Mesenchymal stem cell (in vitro differentiated cells and primary cell): ENCODE data around the gene TRIM22.

Source experiments
- DNase-seq: peaks from one replicate; pipeline ENCODE4 v3.0.0-alpha.2; 2013
- H2AFZ ChIP-seq: one replicate; pipeline ENCODE4 v1.6.1; 2013; ENCODE audit warnings: low read depth, mild to moderate bottlenecking, control low read depth, inconsistent platforms, low read length, moderate library complexity
- H2AK5ac ChIP-seq: 2 replicates; pipeline ENCODE4 v1.6.1; 2013; ENCODE audit warnings: low read length, moderate library complexity, mild to moderate bottlenecking, inconsistent platforms; ENCODE audit not compliant: severe bottlenecking
- H2BK120ac ChIP-seq: one replicate; pipeline ENCODE4 v1.6.1; 2013; ENCODE audit warnings: low read depth, mild to moderate bottlenecking, inconsistent platforms, low read length, moderate library complexity
- H2BK12ac ChIP-seq, 2 experiments: one replicate each; pipeline ENCODE4 v1.6.1; 2013; ENCODE audit warnings: inconsistent platforms in 2 of 2, low read length in 2 of 2, mild to moderate bottlenecking in 2 of 2, moderate library complexity in 2 of 2, control low read depth in 1 of 2
- H2BK15ac ChIP-seq: one replicate; pipeline ENCODE4 v1.6.1; 2013; ENCODE audit warnings: mild to moderate bottlenecking, low read depth, inconsistent platforms; ENCODE audit not compliant: poor library complexity, severe bottlenecking
- H2BK5ac ChIP-seq: 2 replicates; pipeline ENCODE4 v1.6.1; 2013; ENCODE audit warnings: low read depth, mild to moderate bottlenecking, low read length, control low read depth, inconsistent platforms; ENCODE audit not compliant: poor library complexity, severe bottlenecking
- H3K14ac ChIP-seq, 2 experiments: one replicate each; pipeline ENCODE4 v1.6.1; 2013; ENCODE audit warnings: inconsistent platforms in 2 of 2, low read length in 2 of 2, control low read depth in 1 of 2, mild to moderate bottlenecking in 1 of 2, moderate library complexity in 1 of 2
- H3K18ac ChIP-seq, 2 experiments: one replicate each; pipeline ENCODE4 v1.6.1; 2013; ENCODE audit warnings: inconsistent platforms in 2 of 2, low read length in 2 of 2, control low read depth in 1 of 2, low read depth in 1 of 2, mild to moderate bottlenecking in 1 of 2
- H3K23ac ChIP-seq, 2 experiments: one replicate each; pipeline ENCODE4 v1.6.1; 2013; ENCODE audit warnings: inconsistent platforms in 2 of 2, low read length in 2 of 2, mild to moderate bottlenecking in 2 of 2, moderate library complexity in 2 of 2, control low read depth in 1 of 2
- H3K27ac ChIP-seq: 2 replicates; pipeline ENCODE4 v1.5.1; 2013; ENCODE audit warnings: mild to moderate bottlenecking, moderate library complexity, low read length, control low read depth, inconsistent platforms; ENCODE audit not compliant: poor library complexity, severe bottlenecking
- H3K27me3 ChIP-seq, 2 experiments: 2 replicates each; pipeline versions ENCODE4 v1.6.1 to v1.7.0; 2013; ENCODE audit warnings: low read length in 2 of 2, mild to moderate bottlenecking in 2 of 2, moderate library complexity in 2 of 2, control low read depth in 1 of 2, inconsistent platforms in 1 of 2; ENCODE audit not compliant: control insufficient read depth in 1 of 2, insufficient read depth in 1 of 2
- H3K36me3 ChIP-seq, 2 experiments: 2 replicates each; pipeline versions ENCODE4 v1.6.1 to v1.7.0; 2013; ENCODE audit warnings: low read length in 2 of 2, control low read depth in 1 of 2, inconsistent platforms in 1 of 2, low read depth in 1 of 2, mild to moderate bottlenecking in 1 of 2; ENCODE audit not compliant: insufficient read depth in 2 of 2, control insufficient read depth in 1 of 2
- H3K4ac ChIP-seq, 2 experiments: one replicate each; pipeline ENCODE4 v1.6.1; 2013; ENCODE audit warnings: inconsistent platforms in 2 of 2, low read length in 2 of 2, mild to moderate bottlenecking in 2 of 2, moderate library complexity in 2 of 2, control low read depth in 1 of 2, low read depth in 1 of 2
- H3K4me1 ChIP-seq: 2 replicates; pipeline ENCODE4 v1.6.1; 2013; ENCODE audit warnings: low read depth, low read length, control low read depth; ENCODE audit not compliant: control insufficient read depth, insufficient read depth
- H3K4me2 ChIP-seq: 2 replicates; pipeline ENCODE4 v1.6.1; 2013; ENCODE audit warnings: low read length, mild to moderate bottlenecking, inconsistent platforms; ENCODE audit not compliant: poor library complexity, severe bottlenecking
- H3K4me3 ChIP-seq, 2 experiments: 2 replicates each; pipeline versions ENCODE4 v1.5.1 to v1.7.0; 2013; ENCODE audit warnings: low read length in 2 of 2, mild to moderate bottlenecking in 2 of 2, control low read depth in 1 of 2, low read depth in 1 of 2; ENCODE audit not compliant: insufficient read depth in 1 of 2
- H3K79me1 ChIP-seq: replicated peaks from 2 replicates; pipeline ENCODE4 v1.6.1; 2013; ENCODE audit warnings: mild to moderate bottlenecking, control low read depth, low read length, inconsistent platforms; ENCODE audit not compliant: poor library complexity, severe bottlenecking
- H3K9ac ChIP-seq: 2 replicates; pipeline ENCODE4 v1.7.0; 2013; ENCODE audit warnings: mild to moderate bottlenecking, low read length, moderate library complexity
- H3K9me3 ChIP-seq: 2 replicates; pipeline ENCODE4 v1.7.0; 2013; ENCODE audit warnings: mild to moderate bottlenecking, low read length; ENCODE audit not compliant: control insufficient read depth
- H4K8ac ChIP-seq: one replicate; pipeline ENCODE4 v1.6.1; 2013; ENCODE audit warnings: inconsistent platforms, mild to moderate bottlenecking, low read length, moderate library complexity
- H4K91ac ChIP-seq: one replicate; pipeline ENCODE4 v1.6.1; 2013; ENCODE audit warnings: mild to moderate bottlenecking, low read length, inconsistent platforms
- WGBS: methylation state at CpG from one replicate; pipeline ENCODE4 v1.1.7; 2013; ENCODE audit warnings: mixed read lengths; 5-methylcytosine and 5-hydroxymethylcytosine counted together

Gene TRIM22

GRCh38 chr11:5684036-5684645, 5.4 kb upstream of the TRIM22 start:
- peak overlapping the region; percentile 68 for H3K4me2 ChIP-seq
- no peak overlapping the region for H2BK120ac ChIP-seq
- H3K18ac ChIP-seq = peak overlapping the region; percentile 52 to 62
- H3K4ac ChIP-seq = peak overlapping the region in 1 of 2 experiments; percentile 86
- H3K4me3 ChIP-seq = peak overlapping the region in 1 of 2 experiments; percentile 79
- H2AK5ac ChIP-seq = peak overlapping the region; percentile 20
- peak overlapping the region; percentile 53 for H2BK5ac ChIP-seq
- peak overlapping the region; percentile 92 for H3K9ac ChIP-seq
- peak overlapping the region in 1 of 2 experiments; percentile 86 for H3K14ac ChIP-seq
- H3K27me3 ChIP-seq = no peaks in the 10 kb centered on the region
- no peak overlapping the region for H4K91ac ChIP-seq
- DNase-seq = peak; percentile 37
- peaks cover 9% of the 10 kb centered on the region in 2 experiments for H3K36me3 ChIP-seq
- peaks cover 27% of the 10 kb centered on the region for H3K79me1 ChIP-seq
- H3K23ac ChIP-seq = no peak overlapping the region
- H3K27ac ChIP-seq = peak overlapping the region; percentile 97
- no peak overlapping the region for H2BK12ac ChIP-seq
- no peak overlapping the region for H2BK15ac ChIP-seq
- 90% methylated on average over 6 of the region's 8 CpGs for WGBS
- H2AFZ ChIP-seq = no peak overlapping the region
- H4K8ac ChIP-seq = no peak overlapping the region
- H3K4me1 ChIP-seq = peaks cover 8% of the 10 kb centered on the region
- no peaks in the 10 kb centered on the region for H3K9me3 ChIP-seq

- 1% methylated on average over 13 of the region's 13 CpGs for WGBS
- peak within 1 kb of the TSS in 1 of 2 experiments; percentile 86 for H3K4ac ChIP-seq
- peak; percentile 99 for DNase-seq
Measured at GRCh38 chr11:5684646-5685362, 4.8 kb upstream of the TRIM22 start, which contains the start of gene TRIM5. TSS of gene TRIM5 (minus strand) at chr11:5685074. CDS start at chr11:5680177, 4,897 bp downstream.

GRCh38 chr11:5686426-5686825, 3.2 kb upstream of the TRIM22 start:
- Histone ChIP-seq H3K27me3 (no peaks in the 10 kb centered on the region), H3K79me1 (peaks cover 15% of the 10 kb centered on the region), H3K18ac (no peak overlapping the region), H2AFZ (no peak overlapping the region), H3K9ac (no peak overlapping the region), H3K4me1 (peaks cover 12% of the 10 kb centered on the region), H3K23ac (no peak overlapping the region), H3K27ac (no peak overlapping the region), H2BK120ac (no peak overlapping the region), H3K4me3 (no peak overlapping the region), H3K14ac (no peak overlapping the region), H2BK12ac (no peak overlapping the region), H3K4ac (no peak overlapping the region), H4K91ac (no peak overlapping the region), H2BK5ac (no peak overlapping the region), H3K36me3 (peaks cover 0 to 3% of the 10 kb centered on the region in 2 experiments), H3K9me3 (no peaks in the 10 kb centered on the region), H2BK15ac (no peak overlapping the region), H4K8ac (no peak overlapping the region), H2AK5ac (no peak overlapping the region), H3K4me2 (no peak overlapping the region)
- WGBS = 96% methylated on average over 3 of the region's 4 CpGs
- DNase-seq = no peak

More at GRCh38 chr11:5684646-5685362, 4.8 kb upstream of the TRIM22 start, which contains the start of gene TRIM5:
- H3K23ac ChIP-seq = no peak within 1 kb of the TSS
- peak within 1 kb of the TSS in 1 of 2 experiments; percentile 79 for H3K4me3 ChIP-seq
- peaks cover 8% of the 10 kb centered on the region for H3K4me1 ChIP-seq
- no peak within 1 kb of the TSS for H2BK120ac ChIP-seq
- H3K36me3 ChIP-seq = peaks cover 3 to 6% of the 10 kb centered on the region in 2 experiments
- H3K27me3 ChIP-seq = no peaks in the 10 kb centered on the region
- no peak within 1 kb of the TSS for H4K91ac ChIP-seq
- H3K14ac ChIP-seq = peak within 1 kb of the TSS; percentile 70 to 86
- peak within 1 kb of the TSS; percentile 62 to 94 for H3K18ac ChIP-seq
- no peaks in the 10 kb centered on the region for H3K9me3 ChIP-seq
- peaks cover 22% of the 10 kb centered on the region for H3K79me1 ChIP-seq
- H2AFZ ChIP-seq = no peak within 1 kb of the TSS
- H3K27ac ChIP-seq = peak within 1 kb of the TSS; percentile 97
- no peak within 1 kb of the TSS for H2BK12ac ChIP-seq
- peak within 1 kb of the TSS; percentile 53 for H2BK5ac ChIP-seq
- H4K8ac ChIP-seq = no peak within 1 kb of the TSS
- H2AK5ac ChIP-seq = peak within 1 kb of the TSS; percentile 25
- peak within 1 kb of the TSS; percentile 68 for H3K4me2 ChIP-seq
- peak within 1 kb of the TSS; percentile 92 for H3K9ac ChIP-seq
- H2BK15ac ChIP-seq = no peak within 1 kb of the TSS

- Histone ChIP-seq H4K8ac (no peak overlapping the region), H3K79me1 (peaks cover 17% of the 10 kb centered on the region), H2AFZ (no peak overlapping the region), H3K14ac (no peak overlapping the region), H2AK5ac (peak overlapping the region; percentile 64), H3K4me2 (no peak overlapping the region), H3K18ac (no peak overlapping the region), H3K27me3 (no peaks in the 10 kb centered on the region), H2BK5ac (no peak overlapping the region), H3K4me1 (peaks cover 7% of the 10 kb centered on the region), H3K9ac (peak overlapping the region; percentile 98), H2BK120ac (no peak overlapping the region), H3K23ac (no peak overlapping the region), H3K27ac (peak overlapping the region; percentile 98), H2BK15ac (no peak overlapping the region), H4K91ac (no peak overlapping the region), H3K4ac (no peak overlapping the region), H3K36me3 (peaks cover 3 to 5% of the 10 kb centered on the region in 2 experiments), H3K4me3 (no peak overlapping the region), H2BK12ac (no peak overlapping the region), H3K9me3 (no peaks in the 10 kb centered on the region)
- no peak for DNase-seq
- no CpG with 5 or more reads among the region's 1 CpG for WGBS
Measured at GRCh38 chr11:5688482-5688881, 1.1 kb upstream of the TRIM22 start.
